K562 (cell line): ENCODE results near the gene STXBP4. TPM values are rescaled to one million over a fixed set of nuclear protein-coding genes. Genes with fewer than 3 reads are reported as not detected.

Source experiments
- ATAC-seq: fragments of 200-7000 bp; cut with Tn5 transposase; 3 replicates; pipeline ENCODE4 v1.9.1; 2020; ENCODE audit warnings: moderate library complexity
- BruUV-seq: library from RNA; stranded (reverse); fragments of 400-500 nt; replicated peaks from 2 replicates; lab custom pipeline; 2021; lab: Mats Ljungman, UMichigan
- CTCF ChIA-PET: fragments of 300-600 bp; formaldehyde crosslinking; extraction: SDS; loops from one replicate; lab custom pipeline; 2021; ENCODE audit warnings: low intra/inter-chr PET ratio; lab: Yijun Ruan, JAX
- POLR2A ChIA-PET: fragments of 300-600, 350-650 bp; sonication (Branson Sonifier 250); formaldehyde crosslinking; extraction: SDS; loops from one replicate; lab custom pipeline; 2021; ENCODE audit warnings: antibody characterized with exemption, inconsistent platforms; lab: Yijun Ruan, JAX
- DNase-seq, 4 experiments: peaks; one replicate each; pipeline versions ENCODE4 v3.0.0 to v3.0.0-alpha.2; 2011 to 2018; ENCODE audit warnings: low spot score in 3 of 4, mixed read lengths in 3 of 4; ENCODE audit errors: extremely low read depth in 1 of 4
- FAIRE-seq: peaks from 2 replicates; lab custom pipeline; 2011; peaks lifted over from hg19 to GRCh38; lab: Jason Lieb, UNC
- H2AFZ ChIP-seq: 2 replicates; pipeline ENCODE4 v1.6.0; 2011; ENCODE audit warnings: low read depth, low read length, control low read depth, inconsistent platforms
- H3K27ac ChIP-seq: fragments of 200-600 bp; 3 replicates; pipeline ENCODE4 v1.8.0; 2011; ENCODE audit warnings: low read depth, mild to moderate bottlenecking, control low read depth, inconsistent platforms, low read length, moderate library complexity, mixed read lengths; ENCODE audit errors: extremely low read depth
- H3K27me3 ChIP-seq, 2 experiments: fragments of 300-600 bp in 1 of 2; 2 replicates in 1 of 2; 3 replicates in 1 of 2; pipeline versions ENCODE4 v1.6.0 to v1.8.0; 2011; ENCODE audit warnings: inconsistent platforms in 2 of 2, low read length in 2 of 2, mild to moderate bottlenecking in 1 of 2, mixed read lengths in 1 of 2, moderate library complexity in 1 of 2; ENCODE audit not compliant: control insufficient read depth in 2 of 2, insufficient read depth in 2 of 2
- H3K36me3 ChIP-seq: fragments of 300-600 bp; 3 replicates; pipeline ENCODE4 v1.8.0; 2011; ENCODE audit warnings: mild to moderate bottlenecking, low read length, inconsistent platforms; ENCODE audit not compliant: control insufficient read depth, insufficient read depth
- H3K4me1 ChIP-seq, 2 experiments: fragments of 200-600 bp in 1 of 2; replicated peaks in 1 of 2; 2 replicates in 1 of 2; 3 replicates in 1 of 2; pipeline versions ENCODE4 v1.5.1 to v1.8.0; 2011; ENCODE audit warnings: inconsistent platforms in 2 of 2, low read length in 2 of 2, mild to moderate bottlenecking in 1 of 2, mixed read lengths in 1 of 2, moderate library complexity in 1 of 2; ENCODE audit not compliant: control insufficient read depth in 2 of 2, insufficient read depth in 2 of 2
- H3K4me2 ChIP-seq: 2 replicates; pipeline ENCODE4 v1.6.1; 2011; ENCODE audit warnings: low read length, control low read depth, inconsistent platforms, mixed read lengths; ENCODE audit not compliant: insufficient read depth
- H3K4me3 ChIP-seq: fragments of 200-600 bp; sonication (generic), shearing (Covaris generic); 2 replicates; pipeline ENCODE4 v1.5.1; 2016; ENCODE audit warnings: control low read depth, inconsistent platforms
- H3K79me2 ChIP-seq: fragments of 200-600 bp; 3 replicates; pipeline ENCODE4 v1.8.0; 2011; ENCODE audit warnings: low read length, inconsistent platforms; ENCODE audit not compliant: control insufficient read depth, insufficient read depth
- H3K9ac ChIP-seq, 2 experiments: 2 replicates each; pipeline versions ENCODE4 v1.6.0 to v1.6.1; 2011; ENCODE audit warnings: low read depth in 2 of 2, low read length in 2 of 2, control low read depth in 1 of 2, inconsistent platforms in 1 of 2, mild to moderate bottlenecking in 1 of 2, mixed read lengths in 1 of 2; ENCODE audit not compliant: insufficient read depth in 1 of 2
- H3K9me1 ChIP-seq: one replicate; pipeline ENCODE4 v1.6.0; 2011; ENCODE audit warnings: inconsistent platforms, mild to moderate bottlenecking, low read length, moderate library complexity; ENCODE audit not compliant: control insufficient read depth, insufficient read depth
- H3K9me3 ChIP-seq: replicated peaks from 2 replicates; pipeline ENCODE4 v1.5.1; 2011; ENCODE audit warnings: low read depth, low read length, inconsistent platforms; ENCODE audit not compliant: control insufficient read depth, insufficient read depth
- H4K20me1 ChIP-seq: replicated peaks from 2 replicates; pipeline ENCODE4 v1.6.1; 2011; ENCODE audit warnings: low read length, inconsistent platforms, mixed read lengths; ENCODE audit not compliant: control insufficient read depth, insufficient read depth
- CAMTA2 ChIP-seq: fragments of 250-450 bp; sonication (Bioruptor Pico); conservative IDR thresholded peaks from 2 replicates; pipeline ENCODE4 v1.5.1; 2022
- CEBPB ChIP-seq: fragments of 450-650 bp; IDR thresholded peaks from 2 replicates; pipeline ENCODE4 v1.6.1; 2016; ENCODE audit warnings: missing genetic modification characterization, missing compliant biosample characterization
- CREBBP ChIP-seq: IDR thresholded peaks from one replicate; pipeline ENCODE4 v1.6.1; 2012; ENCODE audit warnings: low read depth, mild to moderate bottlenecking, control low read depth, inconsistent platforms, low read length
- ETS2 ChIP-seq: IDR thresholded peaks from 2 replicates; pipeline ENCODE4 v1.6.1; 2016; ENCODE audit warnings: borderline replicate concordance, missing genetic modification characterization, mild to moderate bottlenecking, moderate library complexity, missing compliant biosample characterization; ENCODE audit not compliant: poor library complexity, severe bottlenecking
- NFE2 ChIP-seq: IDR thresholded peaks from 2 replicates; pipeline ENCODE4 v1.6.1; 2014; ENCODE audit warnings: antibody characterized with exemption, low read depth
- RBM25 ChIP-seq: fragments of 200-400 bp; formaldehyde crosslinking; IDR thresholded peaks from 2 replicates; pipeline ENCODE4 v1.6.1; 2018; ENCODE audit warnings: low read length, low read depth, moderate library complexity; ENCODE audit not compliant: severe bottlenecking
- TEAD4 ChIP-seq, 2 experiments: sonication (generic) in 1 of 2; formaldehyde crosslinking in 1 of 2; IDR thresholded peaks; 2 replicates each; pipeline versions ENCODE4 v1.6.1 to v1.8.0; 2012 to 2022; ENCODE audit warnings: borderline replicate concordance in 1 of 2, inconsistent platforms in 1 of 2, low read length in 1 of 2, mild to moderate bottlenecking in 1 of 2, missing genetic modification reagents in 1 of 2
- TOE1 ChIP-seq, 2 experiments: fragments of 450-650 bp in 1 of 2; sonication (generic) in 1 of 2; formaldehyde crosslinking in 1 of 2; IDR thresholded peaks; 2 replicates each; pipeline versions ENCODE4 v1.7.1 to v1.8.0; 2016 to 2022; ENCODE audit warnings: borderline replicate concordance in 2 of 2, mild to moderate bottlenecking in 2 of 2, antibody characterized with exemption in 1 of 2, inconsistent platforms in 1 of 2, low read depth in 1 of 2, missing genetic modification reagents in 1 of 2, moderate library complexity in 1 of 2
- ZBTB2 ChIP-seq: fragments of 450-650 bp; IDR thresholded peaks from 2 replicates; pipeline ENCODE4 v1.6.1; 2016; ENCODE audit warnings: antibody characterized with exemption
- ZFP1 ChIP-seq: fragments of 450-650 bp; formaldehyde crosslinking; IDR thresholded peaks from 2 replicates; pipeline ENCODE4 v1.4.0; 2020; ENCODE audit warnings: mild to moderate bottlenecking, mixed read lengths
- ZNF277 ChIP-seq: fragments of 250-450 bp; sonication (Bioruptor Pico); IDR thresholded peaks from 2 replicates; pipeline ENCODE4 v1.8.0; 2022; ENCODE audit warnings: inconsistent platforms, mild to moderate bottlenecking, moderate library complexity, borderline replicate concordance
- WGBS: fragments of 100-300 bp; shearing (Covaris generic); methylation state at CpG from one replicate; pipeline ENCODE4 v1.1.6; 2016; ENCODE audit warnings: low coverage, mixed read lengths; ENCODE audit not compliant: insufficient coverage; ENCODE audit errors: missing lambda C conversion rate; 5-methylcytosine and 5-hydroxymethylcytosine counted together
- in situ Hi-C: fragments of 300-500 bp; cut with MboI; formaldehyde crosslinking; loops from 4 replicates; pipeline ENCODE4 v1.15.0; 2018; ENCODE audit warnings: inconsistent platforms, mixed read lengths
- intact Hi-C: fragments of 100-400 bp; cut with micrococcal nuclease; formaldehyde crosslinking; loops from 2 replicates; pipeline ENCODE4 v1.14.2; 2022
- polyA plus RNA-seq, 8 experiments: library from polyadenylated mRNA; depleted of rRNA in 4 of 8; stranded (reverse) in 5 of 8; unstranded in 3 of 8; fragments of >200 nt; fragmentation: Nextera tagmentation in 2 of 8; fragmentation: Illumina TruSeq in 1 of 8; extraction: Ambion mirVana in 2 of 8; extraction: Trizol in 1 of 8; gene quantifications; 2 replicates each; pipeline versions ENCODE4 v1.2.1 to v1.2.3, GENCODE V29; 2011 to 2014; ENCODE audit warnings: inconsistent platforms in 1 of 8, missing spikeins in 1 of 8
- total RNA-seq, 7 experiments: library from RNA; depleted of rRNA in 6 of 7; stranded (reverse); fragments of >200 nt in 6 of 7; fragmentation: Illumina TruSeq in 2 of 7; extraction: Trizol in 2 of 7; gene quantifications; 2 replicates each; pipeline versions ENCODE4 v1.2.1 to v1.2.3, GENCODE V29; 2011 to 2021; ENCODE audit warnings: low replicate concordance in 1 of 7

STXBP4 gene
- total and polyA plus RNA-seq, 9 of the 15 experiments (the other 6 are each of a cell fraction or from before 2014, with no cell fraction given): 11.6 to 23.2 (median 18.5) TPM

GRCh38 chr17:54996441-54996840 lies 27.9 kb downstream of the STXBP4 start:
- BruUV-seq: no TSS peak
- ATAC-seq (no peak), DNase-seq (no peak), FAIRE-seq (no peak)
- H3K27me3 ChIP-seq: no peaks in the 10 kb centered on the region
- H4K20me1 ChIP-seq: no peaks in the 10 kb centered on the region
- H3K4me1 ChIP-seq: no peaks in the 10 kb centered on the region
- ChIA-PET CTCF (no interaction called here), POLR2A (interaction anchor here (0.6 kb wide), 1 partner anchor 42 kb away, joined by 3 read pairs; no protein-coding TSS in a partner anchor)
- H3K27ac ChIP-seq: no peak overlapping the region
- no peak overlapping the region for H3K9ac ChIP-seq
- no peak overlapping the region for H3K4me3 ChIP-seq
- H3K4me2 ChIP-seq: no peak overlapping the region
- peak; percentile 56 for TF ChIP-seq RBM25
- no peak for TF ChIP-seq CREBBP
- TF ChIP-seq ZFP1 (CRISPR knock-in tag): no peak
- no peaks in the 10 kb centered on the region for H3K9me3 ChIP-seq
- H3K9me1 ChIP-seq: no peaks in the 10 kb centered on the region
- peaks cover 38% of the 10 kb centered on the region; the same call in 2 of the 3 replicates for H3K36me3 ChIP-seq
- in situ Hi-C loops (loop anchor here (10.0 kb wide), 1 partner anchor 518 kb away; the partner anchor contains the start of gene SMIM36), intact Hi-C loops (loop anchor here (10.0 kb wide), 1 partner anchor 178 kb away; no protein-coding TSS in a partner anchor)
- WGBS: 89% methylated on average over 1 of the region's 1 CpG
- H2AFZ ChIP-seq: no peak overlapping the region
- no peaks in the 10 kb centered on the region for H3K79me2 ChIP-seq

- H3K4me2 ChIP-seq: no peak overlapping the region
- intact Hi-C loops: no loop called here
- in situ Hi-C loops: no loop called here
- DNase-seq (no peak), FAIRE-seq (no peak), ATAC-seq (no peak)
- no TSS peak for BruUV-seq
- no peak overlapping the region for H3K9ac ChIP-seq
- no peaks in the 10 kb centered on the region for H3K4me1 ChIP-seq
- peaks cover 17% of the 10 kb centered on the region; the same call in 1 of the 3 replicates for H3K36me3 ChIP-seq
- no peak overlapping the region for H3K27ac ChIP-seq
- H4K20me1 ChIP-seq: no peaks in the 10 kb centered on the region
- no peaks in the 10 kb centered on the region for H3K79me2 ChIP-seq
- H3K27me3 ChIP-seq: no peaks in the 10 kb centered on the region
- no peak overlapping the region for H3K4me3 ChIP-seq
- H2AFZ ChIP-seq: no peak overlapping the region
- no peaks in the 10 kb centered on the region for H3K9me3 ChIP-seq
- H3K9me1 ChIP-seq: no peaks in the 10 kb centered on the region
- CTCF ChIA-PET: no interaction called here
- POLR2A ChIA-PET: no interaction called here
- TF ChIP-seq TEAD4 (IDR thresholded peaks at IDR 0.05; ENCODE audit: low read length) (no peak), TEAD4 (CRISPR knock-in tag; IDR thresholded peaks at IDR 0.05; ENCODE audit: borderline replicate concordance) (no peak), ETS2 (no peak), CAMTA2 (CRISPR knock-in tag) (no peak), NFE2 (no peak), CEBPB (no peak), ZBTB2 (no peak), ZNF277 (CRISPR knock-in tag) (no peak), TOE1 (IDR thresholded peaks at IDR 0.05; ENCODE audit: borderline replicate concordance) (no peak), TOE1 (CRISPR knock-in tag; IDR thresholded peaks at IDR 0.05; ENCODE audit: borderline replicate concordance, low read depth) (no peak)
Observed at GRCh38 chr17:55002458-55002857, 33.9 kb downstream of the STXBP4 start.
